Ovary (tissue), 9 donors: ENCODE data around the gene HADHB. TPM values are rescaled to one million over a fixed set of nuclear protein-coding genes. Genes with fewer than 3 reads are reported as not detected.
A peak's percentile ranks its signal among the peaks of the same experiment; 100 is the strongest.

ENCODE experiments used
- DNase-seq, 5 donors: peaks; one replicate each; pipeline ENCODE4 v3.0.0-alpha.2; 2019 to 2020
- H3K27ac ChIP-seq, 2 donors: fragments of 200-600 bp; one replicate each; pipeline versions ENCODE4 v1.5.1 to v1.8.0; 2019 to 2022
- H3K27me3 ChIP-seq: fragments of 200-600 bp; one replicate; pipeline ENCODE4 v1.8.0; 2022
- H3K36me3 ChIP-seq: fragments of 200-600 bp; sonication (generic); one replicate; pipeline ENCODE4 v1.5.1; 2019
- H3K4me1 ChIP-seq: one replicate; pipeline ENCODE4 v1.8.1; 2013; ENCODE audit warnings: mild to moderate bottlenecking, moderate library complexity; ENCODE audit not compliant: insufficient read depth
- H3K4me3 ChIP-seq: fragments of 200-600 bp; sonication (generic); one replicate; pipeline ENCODE4 v1.5.1; 2017
- H3K9me3 ChIP-seq, 2 donors: fragments of 200-600 bp in 1 of 2; sonication (generic) in 1 of 2; one replicate each; pipeline versions ENCODE4 v1.5.1 to v1.8.1; 2013 to 2019; ENCODE audit warnings: mild to moderate bottlenecking in 1 of 2, moderate library complexity in 1 of 2
- EP300 ChIP-seq: sonication (generic); formaldehyde crosslinking; IDR thresholded peaks from one replicate; pipeline ENCODE4 v1.6.1; 2017; ENCODE audit warnings: antibody characterized with exemption
- POLR2A ChIP-seq: fragments of 450-650 bp; IDR thresholded peaks from one replicate; pipeline ENCODE4 v1.6.1; 2017; ENCODE audit warnings: antibody characterized with exemption, mild to moderate bottlenecking, moderate library complexity
- WGBS, 3 donors: extraction: QIAGEN DNeasy Blood & Tissue Kit in 1 of 3; methylation state at CpG; one replicate each; pipeline versions ENCODE4 v1.1.5 to v1.1.7; 2013 to 2017; 5-methylcytosine and 5-hydroxymethylcytosine counted together
- intact Hi-C, 4 donors: fragments of 100-400 bp; cut with DNase I; formaldehyde crosslinking; loops; one replicate each; pipeline versions ENCODE4 v1.11.0 to v1.15.1; 2022 to 2023
- polyA plus RNA-seq, 2 donors: library from polyadenylated mRNA; stranded (reverse); fragments of 200-250 nt in 1 of 2; fragments of 350-450 nt in 1 of 2; fragmentation: Illumina TruSeq in 1 of 2; extraction: RNeasy Lipid Tissue Mini Kit (QIAGEN cat#74804) in 1 of 2; gene quantifications; one replicate each; pipeline ENCODE4 v1.2.3, GENCODE V29; 2013 to 2014
- total RNA-seq, 7 donors: library from RNA; depleted of rRNA in 2 of 7; stranded (reverse); fragments of >200 nt in 2 of 7; fragmentation: NEBNext Ultra II Directional in 3 of 7; extraction: Animal tissue kit (Norgen Biotek cat#: 25700) in 3 of 7; gene quantifications; one replicate each; pipeline versions ENCODE4 v1.1.0 to v1.2.4, GENCODE V29; 2016 to 2023
- TF ChIP-seq, protein P1 (sequence below), 3 donors: fragments of 450-650 bp in 2 of 3; fragments of 200-600 bp in 1 of 3; IDR thresholded peaks; one replicate each; pipeline versions ENCODE4 v1.5.1 to v1.8.0; 2016 to 2022; ENCODE audit warnings: antibody characterized with exemption in 3 of 3, mild to moderate bottlenecking in 1 of 3
- donor health status: DM: no; HTN: no; CAD: no; lungs with moderate emphysema.
- donor health status: DM: no; HTN: no; CAD: no.
- donor health status: Bipolar disorder and iron deficiency.
- donor health status: DM: yes; HTN: yes; CAD: no.
- donor health status: DM: no; HTN: no; CAD: no.
- donor health status: DM: yes; HTN: yes; CAD: no.

Gene HADHB
- total and polyA plus RNA-seq, 9 donors: 81.1 to 224 (median 104) TPM

DNA sequence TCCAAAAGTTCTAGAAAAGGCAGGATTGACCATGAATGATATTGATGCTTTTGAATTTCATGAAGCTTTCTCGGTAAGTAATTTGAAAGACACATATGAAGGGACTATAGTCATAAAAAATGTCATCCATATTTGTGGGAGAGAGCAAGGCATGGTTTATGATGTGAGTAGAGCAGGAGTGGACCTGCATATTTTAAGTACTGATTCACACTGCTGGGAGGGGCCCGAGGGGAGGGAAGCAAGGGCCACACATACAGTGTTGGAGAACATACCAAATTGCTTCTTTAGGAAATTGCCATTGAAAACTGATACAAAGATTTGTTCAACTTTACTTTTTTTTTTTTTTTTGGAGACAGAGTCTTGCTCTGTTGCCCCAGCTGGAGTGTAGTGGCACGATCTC is 39.4 kb downstream of the HADHB start:
- Histone ChIP-seq H3K9me3 (no peaks in the 10 kb centered on the region), H3K4me3 (no peak overlapping the region)
- TF ChIP-seq, protein P1, sequence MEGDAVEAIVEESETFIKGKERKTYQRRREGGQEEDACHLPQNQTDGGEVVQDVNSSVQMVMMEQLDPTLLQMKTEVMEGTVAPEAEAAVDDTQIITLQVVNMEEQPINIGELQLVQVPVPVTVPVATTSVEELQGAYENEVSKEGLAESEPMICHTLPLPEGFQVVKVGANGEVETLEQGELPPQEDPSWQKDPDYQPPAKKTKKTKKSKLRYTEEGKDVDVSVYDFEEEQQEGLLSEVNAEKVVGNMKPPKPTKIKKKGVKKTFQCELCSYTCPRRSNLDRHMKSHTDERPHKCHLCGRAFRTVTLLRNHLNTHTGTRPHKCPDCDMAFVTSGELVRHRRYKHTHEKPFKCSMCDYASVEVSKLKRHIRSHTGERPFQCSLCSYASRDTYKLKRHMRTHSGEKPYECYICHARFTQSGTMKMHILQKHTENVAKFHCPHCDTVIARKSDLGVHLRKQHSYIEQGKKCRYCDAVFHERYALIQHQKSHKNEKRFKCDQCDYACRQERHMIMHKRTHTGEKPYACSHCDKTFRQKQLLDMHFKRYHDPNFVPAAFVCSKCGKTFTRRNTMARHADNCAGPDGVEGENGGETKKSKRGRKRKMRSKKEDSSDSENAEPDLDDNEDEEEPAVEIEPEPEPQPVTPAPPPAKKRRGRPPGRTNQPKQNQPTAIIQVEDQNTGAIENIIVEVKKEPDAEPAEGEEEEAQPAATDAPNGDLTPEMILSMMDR (IDR thresholded peaks at IDR 0.05): no peak
- TF ChIP-seq POLR2A (no peak), EP300 (no peak)

DNA sequence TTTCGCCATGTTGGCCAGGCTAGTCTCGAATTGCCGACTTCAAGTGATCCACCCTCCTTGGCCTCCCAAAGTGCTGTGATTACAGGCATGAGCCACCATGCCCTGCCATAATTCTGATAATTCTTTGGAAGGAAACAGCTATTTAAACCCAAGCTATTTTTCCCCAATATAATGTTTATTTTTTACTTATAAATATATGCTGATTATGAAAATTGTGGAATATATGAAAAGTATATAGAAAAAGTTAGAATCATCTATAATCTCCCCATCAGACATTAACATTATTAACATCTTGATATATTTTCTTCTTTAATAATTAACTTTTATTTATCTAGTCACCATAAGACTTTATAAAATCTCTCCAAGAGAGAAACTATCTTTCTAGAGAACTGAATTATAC is 41.2 kb downstream of the HADHB start:
- WGBS, 3 donors: 92 to 99% (median 96%) methylated on average over 3 of the region's 3 CpGs
- Histone ChIP-seq H3K4me1 (peaks cover 4% of the 10 kb centered on the region), H3K27ac (no peak overlapping the region), H3K36me3 (no peaks in the 10 kb centered on the region), H3K9me3 (no peaks in the 10 kb centered on the region), H3K4me3 (no peak overlapping the region), H3K27me3 (no peaks in the 10 kb centered on the region)
- intact Hi-C loops: no loop called here
- TF ChIP-seq POLR2A: no peak
- TF ChIP-seq, protein P1 (IDR thresholded peaks at IDR 0.05): no peak
- TF ChIP-seq EP300: no peak
- no peak for DNase-seq

More for the DNA sequence above, 39.4 kb downstream of the HADHB start:
- Histone ChIP-seq H3K4me1 (no peaks in the 10 kb centered on the region), H3K36me3 (no peaks in the 10 kb centered on the region), H3K27me3 (no peaks in the 10 kb centered on the region), H3K27ac (no peak overlapping the region)
- DNase-seq: no peak
- 90 to 93% (median 93%) methylated on average over 3 of the region's 3 CpGs for WGBS, 3 donors
- intact Hi-C loops: no loop called here

DNA sequence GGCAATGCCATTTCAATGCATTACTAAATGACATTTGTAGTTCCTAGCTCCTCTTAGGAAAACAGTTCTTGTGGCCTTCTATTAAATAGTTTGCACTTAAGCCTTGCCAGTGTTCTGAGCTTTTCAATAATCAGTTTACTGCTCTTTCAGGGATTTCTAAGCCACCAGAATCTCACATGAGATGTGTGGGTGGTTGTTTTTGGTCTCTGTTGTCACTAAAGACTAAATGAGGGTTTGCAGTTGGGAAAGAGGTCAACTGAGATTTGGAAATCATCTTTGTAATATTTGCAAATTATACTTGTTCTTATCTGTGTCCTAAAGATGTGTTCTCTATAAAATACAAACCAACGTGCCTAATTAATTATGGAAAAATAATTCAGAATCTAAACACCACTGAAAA is 45.3 kb downstream of the HADHB start:
- 8 to 16% (median 9%) methylated on average over 1 of the region's 1 CpG for WGBS, 3 donors
- no peak for DNase-seq
- H3K36me3 ChIP-seq: no peaks in the 10 kb centered on the region
- intact Hi-C loops: no loop called here
- no peaks in the 10 kb centered on the region for H3K9me3 ChIP-seq
- H3K4me1 ChIP-seq: peaks cover 4% of the 10 kb centered on the region
- H3K4me3 ChIP-seq: no peak overlapping the region
- H3K27ac ChIP-seq: no peak overlapping the region
- TF ChIP-seq EP300: no peak
- TF ChIP-seq, protein P1 (IDR thresholded peaks at IDR 0.05): no peak
- TF ChIP-seq POLR2A: no peak
- no peaks in the 10 kb centered on the region for H3K27me3 ChIP-seq

DNA sequence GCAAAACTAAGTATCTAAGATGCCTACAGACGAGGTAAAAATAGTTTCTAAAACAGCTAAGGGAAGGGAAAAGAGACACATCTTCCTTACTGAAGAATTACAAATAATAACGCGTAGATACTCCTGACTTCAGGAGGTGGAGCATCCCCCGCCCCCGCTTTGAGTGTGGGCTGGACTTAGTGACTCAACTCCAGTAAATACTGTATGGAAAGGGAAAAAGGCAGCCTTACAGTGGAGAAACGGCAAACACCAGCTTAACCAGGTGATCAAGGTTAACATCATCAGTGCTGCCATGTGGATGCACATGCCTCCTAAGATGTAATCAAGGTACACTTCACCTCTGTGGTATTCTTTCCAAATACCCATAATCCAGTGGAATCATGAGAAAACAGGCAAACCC is 47.9 kb downstream of the HADHB start:
- Histone ChIP-seq H3K4me1 (peaks cover 5% of the 10 kb centered on the region), H3K27ac (peak overlapping the region; percentile 14 to 20), H3K27me3 (no peaks in the 10 kb centered on the region), H3K36me3 (no peaks in the 10 kb centered on the region), H3K9me3 (no peaks in the 10 kb centered on the region), H3K4me3 (no peak overlapping the region)
- WGBS, 3 donors: 10 to 29% (median 12%) methylated on average over 6 of the region's 6 CpGs
- peak in 3 of 5 donors; percentile 48 to 79 (median 67) for DNase-seq
- intact Hi-C loops: no loop called here
- TF ChIP-seq POLR2A: no peak
- TF ChIP-seq EP300: no peak
- TF ChIP-seq, protein P1 (IDR thresholded peaks at IDR 0.05): no peak
